GM12878 (cell line): ENCODE results near the gene FAT1.

Experiments
- CHD2 ChIP-seq: IDR thresholded peaks from 2 replicates; pipeline ENCODE4 v1.6.1; 2011; ENCODE audit warnings: low read depth, low read length, improper control_type of control experiment, borderline replicate concordance
- ETV6 ChIP-seq, 2 experiments: fragments of 450-650 bp in 1 of 2; IDR thresholded peaks in 1 of 2; conservative IDR thresholded peaks in 1 of 2; 2 replicates each; pipeline ENCODE4 v1.6.1; 2014; ENCODE audit warnings: antibody characterized with exemption in 1 of 2, borderline replicate concordance in 1 of 2, low read depth in 1 of 2, mild to moderate bottlenecking in 1 of 2, moderate library complexity in 1 of 2
- JUND ChIP-seq: IDR thresholded peaks from 2 replicates; pipeline ENCODE4 v1.6.1; 2012; ENCODE audit warnings: low read depth, mild to moderate bottlenecking, low read length, improper control_type of control experiment, moderate library complexity
- POLR2AphosphoS5 ChIP-seq: IDR thresholded peaks from 2 replicates; pipeline ENCODE4 v1.6.1; 2011; ENCODE audit warnings: mild to moderate bottlenecking, low read length, inconsistent platforms
- RFX5 ChIP-seq: IDR thresholded peaks from 2 replicates; pipeline ENCODE4 v1.6.1; 2011; ENCODE audit warnings: low read depth, low read length, improper control_type of control experiment
- SMC3 ChIP-seq: IDR thresholded peaks from 2 replicates; pipeline ENCODE4 v1.6.1; 2011; ENCODE audit warnings: low read length, improper control_type of control experiment, borderline replicate concordance

GRCh38 chr4:186566068-186566467 is 157.6 kb downstream of the FAT1 start:
- TF ChIP-seq ETV6 (conservative IDR thresholded peaks at IDR 0.05 in 1 of 2, IDR thresholded peaks at IDR 0.05 in 1 of 2; ENCODE audit: borderline replicate concordance in 1 of 2, low read depth in 1 of 2) (no peak), JUND (no peak), CHD2 (no peak), RFX5 (no peak), POLR2AphosphoS5 (no peak), SMC3 (no peak)
